GM19328 (cell line): ENCODE data around the gene TMEM132D.
"Not testable (repeated sequence)": the region's sequence is repeated elsewhere in the genome, so short reads cannot be mapped to it uniquely, and the experiment has no call there.

Source experiments
- ATAC-seq: cut with Tn5 transposase; IDR thresholded peaks from one replicate; pipeline ENCODE4 v1.9.1; 2021; ENCODE audit warnings: mild to moderate bottlenecking, moderate library complexity; ENCODE audit not compliant: unreplicated experiment

TMEM132D gene

DNA sequence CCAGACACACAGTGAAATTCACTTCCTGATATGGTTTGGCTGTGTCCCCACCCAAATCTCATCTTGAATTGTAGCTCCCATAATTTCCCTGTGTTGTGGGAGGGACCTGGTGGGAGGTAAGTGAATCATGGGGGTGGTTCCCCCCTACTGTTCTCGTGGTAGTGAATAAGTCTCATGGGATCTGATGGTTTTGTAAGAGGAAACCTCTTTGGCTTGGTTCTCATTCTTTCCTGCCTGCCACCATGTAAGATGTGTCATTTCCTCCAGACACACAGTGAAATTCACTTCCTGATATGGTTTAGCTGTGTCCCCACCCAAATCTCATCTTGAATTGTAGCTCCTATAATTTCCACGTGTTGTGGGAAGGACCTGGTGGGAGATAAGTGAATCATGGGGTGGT is 354.8 kb downstream of the TMEM132D start:
- not testable (repeated sequence) for ATAC-seq

DNA sequence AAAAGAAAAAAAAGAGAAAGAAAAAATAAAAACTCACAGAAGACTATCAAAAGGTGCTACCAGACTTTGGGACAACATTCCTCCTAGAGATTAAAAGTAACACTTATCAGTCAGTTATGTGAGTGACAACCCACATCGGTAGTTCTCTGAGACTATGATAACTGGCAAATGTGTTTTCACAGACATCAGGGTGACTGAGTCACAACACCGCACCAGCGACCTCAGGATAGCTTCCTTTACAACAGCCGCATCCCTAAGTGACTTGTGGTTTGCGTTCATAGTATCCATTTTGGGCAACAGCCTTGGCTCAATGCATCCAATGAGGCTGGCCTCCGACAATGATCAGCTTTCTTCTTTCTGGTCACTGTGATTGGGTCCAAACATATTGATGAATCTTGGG is 359.1 kb downstream of the TMEM132D start:
- no peak for ATAC-seq

DNA sequence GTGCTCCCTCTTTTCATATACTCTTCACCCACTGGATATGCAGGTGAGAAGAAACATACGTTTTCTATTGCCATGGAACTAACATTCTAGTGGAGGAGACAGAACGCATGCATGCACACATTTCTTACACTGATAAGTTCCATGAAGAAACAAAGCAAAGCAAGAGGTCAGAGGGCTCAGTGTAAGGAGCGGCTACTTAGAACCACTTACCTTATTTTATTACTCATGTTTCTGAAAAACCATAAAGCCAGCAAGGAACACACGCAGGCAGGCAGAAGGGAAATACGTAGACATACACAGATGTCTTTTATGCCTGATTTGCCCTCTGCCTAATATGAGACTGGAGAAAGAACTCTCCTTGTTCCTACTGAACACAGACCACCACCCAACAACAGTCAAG is 362.9 kb downstream of the TMEM132D start:
- no peak for ATAC-seq

DNA sequence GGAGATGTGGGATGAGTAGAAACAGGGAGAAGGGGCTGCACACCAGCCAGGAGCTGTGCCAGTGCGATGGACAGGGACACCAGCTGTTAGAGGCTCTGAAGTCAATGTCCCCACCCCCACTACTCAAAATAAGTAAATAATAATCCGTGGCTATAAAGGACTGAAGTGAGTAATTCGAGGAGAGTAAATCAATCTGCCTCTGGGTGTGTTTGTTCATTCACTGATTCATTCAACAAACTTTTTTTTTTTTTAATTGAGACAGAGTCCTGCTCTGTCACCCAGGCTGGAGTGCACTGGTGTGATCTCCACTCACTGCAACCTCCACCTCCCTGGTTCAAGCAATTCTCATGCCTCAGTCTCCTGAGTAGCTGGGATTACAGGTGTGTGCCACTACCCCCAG is 363.6 kb downstream of the TMEM132D start:
- no peak for ATAC-seq

DNA sequence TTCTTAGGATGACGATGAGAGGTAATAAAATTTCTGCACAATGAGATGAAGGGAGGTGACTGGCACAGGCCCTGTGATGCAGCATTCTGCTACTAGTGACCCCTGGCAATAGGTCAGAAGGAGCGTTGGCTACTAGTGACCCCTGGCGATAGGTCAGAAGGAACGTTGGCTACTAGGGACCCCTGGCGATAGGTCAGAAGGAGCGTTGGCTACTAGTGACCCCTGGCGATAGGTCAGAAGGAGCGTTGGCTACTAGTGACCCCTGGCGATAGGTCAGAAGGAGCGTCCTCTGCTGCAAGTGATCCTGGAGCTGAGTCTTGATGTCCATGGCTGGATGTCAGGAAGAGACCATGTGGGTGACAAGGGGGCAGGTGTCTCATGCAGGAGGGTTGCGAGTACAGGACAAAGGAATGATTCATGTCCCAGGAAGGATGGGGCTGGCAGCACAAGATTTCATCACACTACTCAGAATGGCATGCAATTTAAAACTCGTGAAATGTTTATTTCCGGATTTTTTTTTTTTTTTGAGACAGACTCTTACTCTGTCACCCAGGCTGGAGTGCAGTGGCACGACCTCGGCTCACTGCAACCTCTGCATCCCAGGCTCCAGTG is 365.0 kb downstream of the TMEM132D start:
- ATAC-seq: not testable (repeated sequence)

DNA sequence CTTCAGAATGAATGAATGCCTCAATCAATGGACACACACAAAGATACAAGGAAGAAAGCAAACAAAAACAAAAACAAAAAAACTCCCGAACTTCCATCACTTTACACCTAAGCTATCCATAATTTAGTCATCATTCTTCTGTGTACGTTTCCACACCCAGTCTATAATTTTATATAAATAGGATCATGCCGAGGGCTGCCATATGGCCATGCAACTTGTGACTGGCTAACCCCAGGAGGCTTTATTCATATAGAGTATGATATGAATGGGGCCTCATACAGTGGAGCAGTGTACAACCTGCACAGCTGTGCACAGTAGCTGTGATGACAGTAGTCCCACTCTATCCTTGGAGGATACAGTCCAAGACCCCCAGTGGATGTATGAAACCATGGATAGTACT is 365.7 kb downstream of the TMEM132D start:
- ATAC-seq: no peak

DNA sequence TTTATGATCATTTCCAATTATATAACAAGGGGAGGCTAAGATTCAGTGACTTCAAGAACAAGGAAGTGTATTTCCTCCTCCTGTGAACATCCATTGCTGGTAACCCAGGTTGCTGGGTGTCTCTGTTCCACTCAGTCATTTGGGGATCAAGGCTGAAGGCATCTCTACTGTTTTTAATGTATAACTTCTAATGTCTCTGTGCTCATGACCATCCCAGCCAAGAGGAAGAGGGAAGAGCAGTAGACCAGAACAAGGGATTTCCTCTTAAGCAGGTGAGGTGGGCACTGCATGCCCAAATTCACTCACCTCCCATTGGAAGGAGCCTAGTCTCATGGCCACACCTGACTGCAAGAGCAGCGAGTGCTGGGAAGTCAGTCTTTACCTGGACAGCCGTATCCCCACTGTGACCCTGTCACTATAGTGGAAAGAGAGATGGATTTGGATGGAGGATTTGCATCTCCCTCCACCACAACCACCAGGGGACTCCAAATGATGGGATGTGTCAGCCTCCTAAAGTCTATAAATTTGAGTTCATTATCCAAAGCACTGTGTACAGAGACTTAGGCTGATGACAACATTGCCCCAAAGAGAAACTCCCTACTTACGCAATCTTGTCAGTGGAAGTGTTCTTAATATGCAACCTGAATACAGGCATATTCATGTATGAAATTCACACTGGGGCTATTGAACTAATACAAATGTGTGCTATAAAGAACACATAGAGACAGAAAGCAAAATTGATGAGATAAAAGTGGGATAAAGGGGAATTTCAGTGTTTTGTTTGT is 368.7 kb downstream of the TMEM132D start:
- ATAC-seq: no peak

DNA sequence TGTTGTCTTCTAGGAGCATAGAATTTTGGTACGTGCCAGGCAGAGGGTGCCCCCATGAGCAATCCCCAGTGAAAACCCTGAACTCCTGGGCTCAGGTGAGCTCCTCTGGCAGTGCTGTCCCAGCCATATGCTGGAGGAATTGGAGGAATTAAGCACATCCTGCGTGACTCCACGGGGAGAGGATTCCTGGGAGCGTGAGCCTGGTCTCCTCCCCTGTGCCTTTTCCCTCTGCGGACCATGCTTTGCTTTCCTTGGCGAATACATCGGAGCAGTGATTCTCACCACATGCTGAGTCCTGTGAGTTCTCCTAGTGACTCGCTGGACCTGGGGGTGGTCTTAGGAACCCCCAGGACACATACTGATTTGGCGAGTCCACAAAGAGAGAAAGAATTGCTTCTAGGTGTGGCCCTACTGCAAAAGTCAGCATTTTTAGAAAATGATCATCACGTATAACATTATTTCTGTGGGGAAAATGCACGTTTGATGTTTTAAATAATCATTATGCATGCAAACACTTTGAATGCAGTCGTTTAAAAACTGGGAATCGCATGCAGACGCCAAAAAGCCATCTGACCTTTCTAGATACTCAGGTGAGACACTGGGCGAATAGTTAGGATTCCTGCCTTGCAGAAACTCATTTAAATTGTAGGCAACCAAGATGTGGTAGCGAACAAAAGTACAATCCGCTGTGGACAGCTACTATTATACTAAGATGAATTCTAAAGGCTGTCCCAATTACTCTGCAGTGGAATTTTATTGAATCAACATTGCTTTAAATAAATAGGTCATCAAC is 370.9 kb downstream of the TMEM132D start:
- no peak for ATAC-seq

DNA sequence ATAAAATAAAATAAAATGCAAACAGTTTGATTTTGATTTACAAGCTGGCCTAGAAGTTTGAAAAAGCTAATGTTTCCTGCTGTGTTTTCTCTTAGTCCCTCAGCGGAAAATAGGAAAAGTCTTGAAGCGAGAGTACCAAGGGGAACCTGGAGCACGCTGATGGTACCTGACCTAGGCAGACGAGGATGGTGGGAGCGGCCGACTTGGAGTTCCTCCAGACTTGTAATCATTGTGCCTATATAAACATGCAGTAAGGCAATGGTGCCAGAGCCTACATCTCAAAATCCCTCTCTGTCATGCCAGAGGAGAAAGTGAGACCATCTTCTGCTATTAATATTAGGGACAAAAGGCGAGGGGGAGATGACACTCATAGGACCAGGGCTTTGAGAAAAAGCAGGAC is 371.7 kb downstream of the TMEM132D start:
- ATAC-seq: no peak

DNA sequence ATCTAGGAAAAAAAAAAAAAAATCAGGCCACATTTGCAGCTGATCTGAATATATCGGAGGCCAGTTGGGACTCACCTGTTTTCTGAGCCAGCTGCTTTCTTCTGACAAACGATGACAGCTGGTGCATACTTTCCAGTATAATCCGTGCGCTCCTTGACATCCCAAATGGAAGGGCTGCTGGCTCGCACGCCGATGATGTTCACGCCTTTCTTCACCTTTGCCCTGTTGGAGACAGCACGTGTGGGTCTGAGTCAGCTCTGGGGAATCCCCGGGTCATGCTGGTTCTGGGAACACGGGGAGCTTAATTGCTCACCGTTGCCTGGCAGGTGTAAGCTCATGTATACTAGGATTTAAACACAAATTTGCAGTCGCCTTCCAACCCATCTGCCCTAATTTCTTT is 372.8 kb downstream of the TMEM132D start:
- no peak for ATAC-seq

DNA sequence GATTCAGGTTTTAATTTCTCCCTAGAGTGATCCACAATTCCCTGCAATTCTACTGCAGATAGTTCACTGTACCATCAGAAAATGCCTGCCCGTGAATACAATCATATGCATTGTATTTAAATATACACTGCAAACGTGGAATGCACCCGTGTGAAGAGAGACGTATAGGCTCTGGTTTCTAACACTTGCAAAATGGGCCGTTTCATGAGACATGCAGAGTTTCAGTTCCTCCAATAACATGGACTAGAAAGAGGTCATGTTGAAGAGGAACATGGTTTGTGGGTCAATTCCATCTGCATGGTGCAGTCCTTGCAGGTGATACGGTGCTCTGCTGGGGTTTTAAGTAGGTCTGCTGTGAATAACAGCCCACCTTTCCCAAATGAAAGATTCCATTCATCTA is 373.3 kb downstream of the TMEM132D start:
- ATAC-seq: no peak

DNA sequence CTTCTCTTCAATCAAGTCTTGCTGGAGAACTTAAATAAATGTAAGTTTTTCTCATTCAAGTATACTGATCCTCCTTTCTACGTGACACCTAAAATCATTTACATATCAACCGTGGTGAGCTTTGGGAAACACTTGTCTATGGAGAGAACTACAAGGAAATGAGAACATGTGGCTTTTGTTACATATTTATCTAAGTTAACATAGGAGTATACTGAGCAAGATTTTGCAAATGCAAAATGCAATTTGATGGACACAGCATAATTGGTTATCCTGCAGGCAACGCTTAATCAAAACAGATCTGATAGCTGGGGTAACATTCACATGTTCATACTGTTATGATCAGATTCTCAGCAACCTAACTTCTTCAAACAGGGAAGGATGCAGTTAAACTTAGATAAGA is 376.3 kb downstream of the TMEM132D start:
- no peak for ATAC-seq

DNA sequence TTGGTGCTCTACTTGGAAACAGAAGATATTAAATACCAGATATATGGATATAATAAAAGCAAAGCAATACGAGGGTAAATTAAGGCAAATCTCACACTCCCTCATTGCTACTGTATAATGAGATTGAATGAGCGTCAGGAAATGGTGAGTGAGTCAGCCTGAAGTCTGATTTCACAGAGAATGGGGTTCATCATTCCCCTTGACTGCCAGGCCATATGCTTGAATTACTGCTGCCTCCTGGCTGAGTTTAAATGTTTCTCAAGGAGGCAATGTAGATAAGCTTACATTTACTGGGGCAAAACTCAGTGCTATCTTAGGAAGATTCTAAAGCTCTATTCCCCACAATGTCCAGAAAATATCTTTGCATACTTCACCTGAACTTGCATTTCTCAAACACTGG is 380.2 kb downstream of the TMEM132D start:
- ATAC-seq: no peak

DNA sequence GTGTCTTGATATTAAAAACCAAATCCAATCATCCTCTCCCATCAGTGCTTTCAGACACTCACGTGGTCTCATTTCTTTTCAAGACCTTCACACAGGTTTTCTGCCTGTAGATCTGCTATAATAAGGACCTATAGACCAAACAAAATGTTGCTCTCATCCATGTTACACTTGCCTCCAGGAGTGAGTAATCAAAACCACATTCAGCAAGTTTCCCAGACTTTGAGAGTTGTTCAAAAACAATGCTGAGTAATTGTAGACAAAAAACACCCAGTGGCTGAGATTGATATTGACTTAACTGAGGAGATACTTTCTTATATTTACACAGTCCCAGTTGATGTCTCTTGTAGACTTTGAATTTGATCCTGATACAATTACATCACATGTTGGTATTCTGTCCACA is 383.1 kb downstream of the TMEM132D start:
- no peak for ATAC-seq

DNA sequence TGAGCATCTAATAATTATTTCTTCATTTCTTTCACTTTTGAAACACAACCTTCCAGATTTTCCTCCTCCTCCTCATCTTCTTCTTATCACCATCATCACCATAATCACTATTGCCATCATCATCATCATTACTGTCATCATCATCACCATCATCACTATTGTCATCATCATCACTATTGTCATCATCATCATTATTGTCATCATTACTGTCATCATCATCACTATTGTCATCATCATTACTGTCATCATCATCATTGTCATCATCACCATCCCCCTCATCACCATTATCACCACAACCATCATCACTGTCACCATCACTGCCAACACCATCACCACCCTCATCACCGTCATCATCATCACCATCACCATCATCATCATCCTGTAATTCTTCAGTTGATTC is 400.0 kb downstream of the TMEM132D start:
- ATAC-seq: no peak

DNA sequence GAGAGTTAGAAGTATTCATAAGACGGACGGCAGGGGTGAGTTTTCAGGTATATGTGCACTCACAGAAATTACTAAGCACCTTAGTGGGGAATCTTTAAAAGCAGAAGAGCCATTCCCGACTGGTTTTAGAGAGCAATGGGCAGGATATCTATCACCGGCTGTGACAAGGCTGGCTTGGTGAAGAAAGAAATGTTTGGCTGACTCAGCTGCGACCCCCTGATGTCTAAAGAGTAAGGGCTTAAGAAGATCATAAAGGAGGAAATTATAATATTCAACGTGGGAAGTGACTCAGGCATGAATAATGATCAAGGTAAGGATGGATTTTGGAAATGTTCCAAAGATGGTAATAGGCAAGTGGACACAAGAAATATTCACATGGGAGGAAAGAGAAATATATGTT is 407.6 kb downstream of the TMEM132D start:
- ATAC-seq: no peak

DNA sequence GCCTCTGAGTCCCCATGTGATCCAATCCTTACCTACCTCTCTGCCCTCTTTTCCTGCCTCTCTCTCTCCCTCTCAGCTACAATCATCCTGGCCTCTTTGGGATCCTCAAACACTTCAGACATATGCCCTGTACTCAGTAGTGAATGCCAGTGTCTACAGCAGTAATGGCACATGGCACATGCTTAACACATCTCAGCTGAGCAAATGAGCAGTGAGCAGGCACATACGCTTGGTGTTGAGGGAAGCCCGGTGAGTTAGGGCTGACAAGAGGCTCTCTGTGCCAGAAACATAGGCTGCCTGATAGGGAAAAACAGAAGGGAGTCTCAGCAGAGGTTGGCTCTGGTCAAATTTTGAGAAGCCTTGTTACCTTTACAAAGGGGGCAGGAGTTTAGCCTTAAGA is 409.1 kb downstream of the TMEM132D start:
- ATAC-seq: no peak

DNA sequence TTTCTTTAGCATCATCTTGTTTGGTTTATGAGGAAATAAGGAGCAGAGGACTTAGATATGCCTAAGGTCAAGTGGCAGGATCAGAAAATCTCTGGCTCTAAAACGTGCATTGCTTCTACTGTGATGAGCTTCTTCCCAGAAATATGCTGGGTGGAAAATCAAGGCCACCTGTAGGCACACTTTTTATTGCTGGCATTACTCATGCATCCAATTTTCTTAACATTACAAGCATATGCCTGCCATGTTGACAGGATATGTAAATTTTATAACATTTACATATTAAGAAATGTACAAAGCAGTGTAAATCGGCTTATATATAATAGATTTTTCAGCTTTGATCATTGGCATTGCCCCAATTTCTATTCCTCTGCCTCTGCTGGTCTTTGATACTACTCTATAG is 409.6 kb downstream of the TMEM132D start:
- ATAC-seq: no peak

DNA sequence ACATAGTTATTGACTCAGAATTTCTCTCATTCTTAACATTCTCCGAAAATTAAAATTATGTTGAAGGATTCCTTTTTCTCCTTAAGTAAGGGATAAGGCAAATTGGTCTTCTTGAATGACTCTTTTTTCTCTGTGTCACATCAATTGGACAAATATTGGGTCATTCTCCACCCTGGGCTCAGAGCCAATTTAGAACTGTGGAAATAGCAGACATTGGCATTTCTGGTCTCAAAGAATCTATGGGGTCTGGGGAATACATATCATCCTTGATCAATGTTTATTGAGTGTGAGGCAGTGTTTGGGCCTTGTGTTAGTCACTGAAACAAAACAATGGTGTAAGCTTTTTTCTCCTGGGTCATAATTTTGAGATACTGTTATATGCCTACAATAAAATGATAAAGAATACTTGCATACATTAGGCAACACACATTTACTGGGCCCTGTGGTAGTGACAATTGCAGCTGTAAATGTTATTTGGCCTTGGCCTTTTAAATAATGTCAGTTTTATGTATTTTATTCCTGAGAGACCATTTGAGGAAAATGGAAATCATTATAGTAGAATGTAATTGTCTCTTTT is 414.6 kb downstream of the TMEM132D start:
- no peak for ATAC-seq

DNA sequence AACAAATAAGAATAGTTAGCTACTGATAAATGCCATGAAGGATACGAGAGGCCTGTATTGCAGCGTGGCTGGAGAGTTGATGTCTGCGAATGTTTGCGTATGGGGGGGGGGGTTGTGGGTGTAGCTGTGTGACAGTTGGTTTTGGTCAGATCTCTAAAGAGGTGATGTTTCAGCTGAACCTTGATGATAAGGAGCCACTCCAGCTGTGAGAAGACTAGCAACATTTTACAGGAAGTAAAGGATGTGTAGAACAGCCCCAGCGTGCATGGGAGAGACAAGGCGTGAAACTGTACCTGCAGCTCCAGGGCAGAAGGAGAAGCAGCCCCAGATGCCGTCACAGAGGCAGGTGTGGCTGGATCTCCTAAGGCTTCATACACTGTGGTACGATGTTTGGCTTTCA is 416.9 kb downstream of the TMEM132D start:
- ATAC-seq: no peak

DNA sequence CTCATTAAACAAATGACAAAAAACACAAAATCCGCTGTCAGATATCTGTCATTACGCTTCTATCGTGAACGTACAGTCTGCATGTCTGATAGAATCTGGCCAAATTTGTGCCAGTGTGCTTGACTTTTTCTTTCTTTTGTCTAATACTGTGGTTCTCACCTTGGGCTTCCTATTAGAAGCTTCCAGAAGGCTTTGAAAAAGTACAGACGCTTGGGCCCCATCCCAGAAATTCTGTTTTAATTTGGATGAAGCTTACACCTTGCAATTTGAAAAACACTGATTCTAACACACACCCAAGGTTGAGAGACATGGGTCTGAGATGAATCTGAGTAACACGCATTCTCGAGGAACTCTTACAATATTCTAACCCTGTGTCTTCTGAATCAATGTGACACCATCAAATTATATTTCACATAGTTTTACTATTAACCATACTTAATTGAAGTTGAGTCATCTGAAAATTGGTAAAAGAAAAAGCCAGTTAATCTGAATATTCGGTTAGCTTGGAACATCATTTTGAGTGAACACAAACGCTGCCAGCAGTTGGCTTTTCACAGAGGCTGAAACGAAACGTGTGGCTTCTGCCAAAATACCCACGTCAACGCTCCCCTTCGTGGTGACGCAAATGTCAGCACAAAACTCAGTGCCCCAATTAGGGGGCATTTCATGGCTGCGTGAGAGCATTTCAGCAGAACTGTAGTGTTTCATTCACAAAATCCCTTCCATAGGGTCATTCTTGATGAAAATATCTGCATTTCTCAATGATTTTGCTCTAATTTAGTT is 420.5 kb downstream of the TMEM132D start:
- ATAC-seq: no peak
